ENCODE measurements around the gene PNN.
"Not testable (repeated sequence)": the region's sequence is repeated elsewhere in the genome, so short reads cannot be mapped to it uniquely, and the experiment has no call there.

Gene PNN

GRCh38 chr14:39231751-39232553 lies 56.9 kb downstream of the PNN start:
- not testable (repeated sequence) for H3K9me3 ChIP-seq (ENCODE audit: control insufficient read depth, insufficient read depth, low read depth, low read length); H3K36me3 ChIP-seq (ENCODE audit: control insufficient read depth, insufficient read depth, low read length); H3K4me3 ChIP-seq (ENCODE audit: low read depth, low read length); H3K27ac ChIP-seq (ENCODE audit: low read depth, low read length); H3K27me3 ChIP-seq (ENCODE audit: control insufficient read depth, insufficient read depth, low read length); H3K4me1 ChIP-seq (ENCODE audit: control insufficient read depth, insufficient read depth, low read length); H3K9ac ChIP-seq (ENCODE audit: low read length)

Data from HUES6 (cell line).